ENCODE data around the gene CABCOCO1.

GRCh38 chr10:61634746-61635145 is 28.0 kb upstream of the CABCOCO1 start:
- no peak for TF ChIP-seq EZH2 (IDR thresholded peaks at IDR 0.05; ENCODE audit: borderline replicate concordance, low read depth, low read length, severe bottlenecking)
- TF ChIP-seq, protein P1, sequence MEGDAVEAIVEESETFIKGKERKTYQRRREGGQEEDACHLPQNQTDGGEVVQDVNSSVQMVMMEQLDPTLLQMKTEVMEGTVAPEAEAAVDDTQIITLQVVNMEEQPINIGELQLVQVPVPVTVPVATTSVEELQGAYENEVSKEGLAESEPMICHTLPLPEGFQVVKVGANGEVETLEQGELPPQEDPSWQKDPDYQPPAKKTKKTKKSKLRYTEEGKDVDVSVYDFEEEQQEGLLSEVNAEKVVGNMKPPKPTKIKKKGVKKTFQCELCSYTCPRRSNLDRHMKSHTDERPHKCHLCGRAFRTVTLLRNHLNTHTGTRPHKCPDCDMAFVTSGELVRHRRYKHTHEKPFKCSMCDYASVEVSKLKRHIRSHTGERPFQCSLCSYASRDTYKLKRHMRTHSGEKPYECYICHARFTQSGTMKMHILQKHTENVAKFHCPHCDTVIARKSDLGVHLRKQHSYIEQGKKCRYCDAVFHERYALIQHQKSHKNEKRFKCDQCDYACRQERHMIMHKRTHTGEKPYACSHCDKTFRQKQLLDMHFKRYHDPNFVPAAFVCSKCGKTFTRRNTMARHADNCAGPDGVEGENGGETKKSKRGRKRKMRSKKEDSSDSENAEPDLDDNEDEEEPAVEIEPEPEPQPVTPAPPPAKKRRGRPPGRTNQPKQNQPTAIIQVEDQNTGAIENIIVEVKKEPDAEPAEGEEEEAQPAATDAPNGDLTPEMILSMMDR (IDR thresholded peaks at IDR 0.05; ENCODE audit: borderline replicate concordance, extremely low read depth, low read length, poor library complexity, severe bottlenecking) = no peak

Measured in DND-41 (cell line).